ELF-1 (cell line): ENCODE measurements around the gene USP53.

Source experiments
- DNase-seq: peaks from one replicate; pipeline ENCODE4 v3.0.0-alpha.2; 2016; ENCODE audit warnings: low read depth, low spot score

Gene USP53

GRCh38 chr4:119271361-119272085 lies 59.0 kb downstream of the USP53 start:
- DNase-seq = no peak

DNA sequence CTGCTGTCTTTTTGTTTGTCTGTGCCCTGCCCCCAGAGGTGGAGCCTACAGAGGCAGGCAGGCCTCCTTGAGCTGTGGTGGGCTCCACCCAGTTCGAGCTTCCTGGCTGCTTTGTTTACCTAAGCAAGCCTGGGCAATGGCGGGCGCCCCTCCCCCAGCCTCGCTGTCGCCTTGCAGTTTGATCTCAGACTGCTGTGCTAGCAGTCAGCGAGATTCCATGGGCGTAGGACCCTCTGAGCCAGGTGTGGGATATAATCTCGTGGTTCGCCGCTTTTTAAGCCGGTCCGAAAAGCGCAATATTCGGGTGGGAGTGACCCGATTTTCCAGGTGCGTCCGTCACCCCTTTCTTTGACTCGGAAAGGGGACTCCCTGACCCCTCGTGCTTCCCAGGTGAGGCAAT lies 67.0 kb downstream of the USP53 start:
- peak; percentile 28 for DNase-seq

GRCh38 chr4:119279945-119280344 lies 67.4 kb downstream of the USP53 start:
- peak; percentile 34 for DNase-seq

DNA sequence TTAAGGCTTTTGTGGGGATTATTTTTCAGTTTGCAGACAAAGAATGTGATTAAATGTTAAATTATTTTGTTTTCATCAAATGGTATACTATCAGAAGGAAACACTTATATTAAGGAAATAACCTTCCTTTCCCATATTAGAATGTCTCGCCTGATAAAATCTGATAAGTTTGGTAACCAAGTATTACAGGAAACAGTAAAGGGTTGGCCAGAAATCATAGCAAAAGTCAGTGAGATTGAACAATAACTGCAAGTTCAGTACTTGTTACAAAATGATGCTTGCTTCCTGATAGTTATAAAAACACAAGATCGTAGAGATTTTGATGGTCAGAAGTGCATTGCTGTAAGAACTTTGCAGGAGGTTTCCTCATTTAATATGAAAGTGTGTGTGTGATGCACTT lies 68.9 kb downstream of the USP53 start:
- DNase-seq = no peak

DNA sequence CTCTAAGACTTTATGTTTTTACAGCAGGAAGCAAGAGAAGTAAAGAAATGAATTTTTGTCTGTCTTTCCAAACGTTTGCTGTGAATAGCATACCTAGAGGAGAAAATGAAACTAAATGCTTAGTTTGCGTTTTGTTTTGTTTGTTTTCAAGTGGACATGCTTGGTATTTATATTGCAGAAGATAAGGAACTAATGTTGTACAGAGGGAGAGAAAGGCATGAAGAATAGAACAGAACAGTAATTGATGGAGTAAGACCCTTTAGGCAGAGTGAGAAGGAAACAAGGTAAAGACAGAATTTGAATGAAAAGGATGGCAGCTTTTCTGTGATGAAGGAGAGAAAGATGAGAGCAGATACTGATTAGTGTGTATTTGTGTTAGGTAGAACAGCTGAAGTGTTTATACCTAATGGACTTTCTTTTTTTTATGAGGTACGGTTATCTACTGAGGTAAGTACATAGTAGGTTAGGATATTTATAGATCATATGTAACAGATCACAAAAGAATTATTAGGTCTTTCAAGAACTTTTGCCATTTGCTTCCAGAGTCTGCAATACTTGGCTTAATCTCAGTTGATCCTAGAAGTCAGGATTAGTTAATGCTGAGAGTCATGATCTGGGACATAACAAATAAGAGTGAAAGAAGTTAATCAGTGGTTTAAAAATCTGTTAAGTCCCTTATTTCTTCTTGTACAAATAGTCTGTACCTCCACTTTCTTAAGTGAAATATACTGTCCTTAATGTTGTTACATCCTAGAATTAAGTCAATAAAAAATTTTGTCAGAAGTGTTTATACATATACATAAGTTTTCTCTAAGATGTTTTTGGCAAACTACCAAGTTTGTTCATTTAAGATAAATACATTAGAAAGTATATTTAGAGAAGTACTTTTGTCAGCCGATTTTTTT lies 72.6 kb downstream of the USP53 start:
- no peak for DNase-seq

DNA sequence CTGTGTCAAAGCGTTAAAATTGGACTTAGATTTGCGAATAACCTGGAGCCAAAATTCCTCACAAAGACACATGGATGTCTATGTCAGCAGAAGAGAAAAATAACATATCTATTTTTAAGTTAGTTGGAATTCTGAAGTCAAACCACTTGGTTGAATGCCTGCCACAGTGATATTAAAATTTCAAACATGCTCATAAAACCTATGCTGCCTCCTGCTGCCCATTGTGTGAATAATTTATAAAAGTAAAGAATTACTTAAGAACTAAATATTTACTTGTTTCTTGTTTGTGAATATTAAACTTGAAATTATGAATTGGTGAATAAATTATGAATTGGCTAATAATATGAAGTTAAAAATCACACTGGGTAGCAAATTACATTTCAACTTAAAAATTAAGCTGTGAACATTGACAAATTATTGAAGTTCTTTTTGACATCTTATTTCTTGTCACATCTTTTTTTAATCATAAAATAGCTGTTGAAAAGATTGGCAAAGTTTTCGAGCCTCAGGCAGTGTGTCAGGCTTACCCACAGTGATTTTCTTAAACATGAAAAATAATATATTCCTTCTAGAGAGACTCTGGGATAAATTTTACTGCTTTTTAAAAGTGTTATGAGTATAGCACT lies 74.0 kb downstream of the USP53 start:
- no peak for DNase-seq

DNA sequence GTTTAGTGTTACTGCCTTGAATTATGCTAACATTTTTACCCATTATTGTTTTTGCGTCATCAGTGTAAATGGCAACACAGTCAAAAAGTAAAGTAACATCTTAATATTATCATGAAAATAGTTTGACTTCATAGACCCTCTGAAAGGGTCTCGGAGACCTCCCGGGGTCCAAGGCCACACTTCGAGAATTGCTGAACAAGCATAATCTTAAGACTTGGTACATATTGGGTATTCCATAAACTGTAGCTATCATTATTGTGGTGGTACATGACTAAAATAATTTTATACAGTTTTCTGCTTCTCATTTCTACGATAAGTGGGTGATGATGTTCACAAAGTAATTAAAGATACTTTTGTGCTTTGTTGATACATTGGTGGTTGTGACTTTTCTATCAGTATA lies 76.8 kb downstream of the USP53 start:
- no peak for DNase-seq

DNA sequence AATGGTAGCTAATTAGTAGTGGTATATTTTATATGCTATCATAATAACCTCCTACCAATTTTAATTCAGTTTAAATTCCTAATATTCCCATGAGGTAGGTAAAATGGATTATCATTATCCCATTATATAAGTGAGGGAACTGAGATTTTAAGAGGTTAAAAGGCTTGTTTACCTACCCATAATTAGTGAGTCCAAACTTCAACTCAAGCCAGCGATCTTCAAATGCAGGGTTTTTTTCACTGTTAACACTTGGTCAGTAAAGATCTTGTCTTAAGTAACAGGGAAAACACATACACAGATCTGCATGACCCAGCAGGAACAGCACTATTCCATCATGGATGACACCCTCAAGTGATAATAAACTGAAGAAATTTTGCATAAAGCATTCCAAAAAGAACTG lies 78.1 kb downstream of the USP53 start:
- no peak for DNase-seq

DNA sequence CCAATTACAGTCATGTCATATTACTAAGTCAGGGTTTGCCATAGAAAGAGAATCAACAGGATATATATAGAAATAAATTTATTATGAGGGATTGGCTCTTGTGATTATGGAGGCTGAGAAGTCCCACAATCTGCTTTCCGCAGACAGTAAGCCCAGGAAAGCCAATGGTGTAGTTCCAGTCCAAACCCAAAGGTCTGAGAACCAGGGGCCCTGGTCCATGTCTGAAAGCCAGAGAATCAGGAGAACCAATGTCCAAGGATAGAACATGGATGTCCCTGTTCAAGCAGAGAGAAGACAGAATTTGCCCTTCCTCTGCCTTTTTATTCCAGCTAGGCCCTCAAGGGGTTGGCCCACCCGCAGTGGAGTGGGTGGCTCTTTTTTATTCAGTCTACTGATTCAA lies 83.8 kb downstream of the USP53 start:
- peak; percentile 9 for DNase-seq

DNA sequence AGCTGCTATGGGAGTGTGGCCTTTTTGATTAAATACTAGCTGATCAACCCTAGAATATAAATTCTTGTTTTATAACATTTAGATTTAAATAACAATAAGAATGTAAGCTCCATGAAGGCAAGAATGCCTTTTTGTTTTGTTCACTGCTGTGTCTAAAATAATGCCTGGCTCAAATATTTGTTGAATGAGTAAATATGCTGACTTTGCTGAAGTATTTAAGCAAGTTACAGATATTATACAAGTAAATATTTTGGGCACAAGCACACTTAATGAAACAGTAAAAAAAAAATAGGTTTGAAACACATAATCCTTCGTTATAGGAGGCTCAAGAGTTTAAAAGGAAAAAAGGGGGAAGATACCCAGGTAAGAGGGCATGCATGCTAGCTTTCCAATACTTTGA lies 85.3 kb downstream of the USP53 start:
- DNase-seq = no peak

GRCh38 chr4:119299260-119299671 lies 86.8 kb downstream of the USP53 start:
- peak; percentile 11 for DNase-seq

DNA sequence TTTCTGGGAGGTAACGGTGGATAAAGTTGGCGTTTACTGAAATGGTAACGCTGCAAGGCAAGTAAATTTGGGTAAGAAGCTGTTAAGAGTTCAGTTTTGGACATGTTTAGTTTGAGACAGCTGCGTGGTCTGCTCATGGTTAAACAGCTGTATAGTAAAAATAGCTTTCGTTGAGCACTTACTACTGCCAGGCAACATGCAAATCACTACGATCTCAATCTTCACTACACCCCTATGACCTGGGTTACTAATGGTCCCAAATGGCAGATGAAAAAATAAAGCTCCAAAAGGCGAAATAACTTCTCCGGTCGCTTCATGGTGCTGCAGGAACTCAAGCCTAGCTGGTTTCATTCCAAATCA lies 87.2 kb downstream of the USP53 start:
- DNase-seq = no peak

DNA sequence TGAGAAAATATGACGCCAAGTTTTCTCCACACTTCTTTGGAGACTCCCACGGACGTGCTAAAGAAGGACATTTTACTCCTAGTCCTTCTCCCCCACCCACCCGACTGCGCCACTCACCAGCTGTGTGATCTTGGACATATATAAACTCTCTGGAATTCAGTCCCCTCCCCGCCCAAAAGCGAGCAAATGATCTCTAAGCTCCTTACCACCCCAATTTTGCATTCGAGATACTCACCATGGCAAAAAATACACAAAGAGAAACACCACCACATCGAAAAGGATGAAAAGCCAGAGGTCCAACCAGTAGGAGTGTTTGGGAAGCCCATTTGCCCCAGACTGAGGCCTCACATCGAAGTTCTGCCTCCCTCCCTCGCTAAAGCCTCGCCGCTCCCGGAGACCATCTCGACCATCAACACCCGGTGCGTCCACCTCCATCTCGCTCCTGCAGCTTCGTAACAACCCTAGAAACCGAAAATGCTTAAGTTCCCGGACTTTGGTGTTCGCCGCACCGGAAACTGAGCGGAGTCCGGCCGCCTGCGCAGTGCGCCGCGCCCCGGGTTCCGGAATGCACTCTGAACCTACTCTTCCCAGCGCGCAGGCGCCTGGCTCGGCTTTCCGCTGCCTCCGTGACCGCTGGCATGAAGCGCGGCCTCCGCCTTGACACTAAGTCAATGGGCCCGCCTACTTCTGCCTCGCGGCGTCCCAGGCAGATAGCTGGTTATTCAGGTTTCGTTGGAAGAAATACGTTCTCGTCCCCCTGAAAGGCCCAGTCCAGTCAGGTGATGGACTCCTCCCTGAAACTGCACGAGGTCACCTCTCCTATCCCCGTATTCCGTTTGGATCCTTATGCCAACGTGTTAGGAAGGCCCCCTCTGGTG lies 87.8 kb downstream of the USP53 start:
- peak; percentile 98 for DNase-seq

DNA sequence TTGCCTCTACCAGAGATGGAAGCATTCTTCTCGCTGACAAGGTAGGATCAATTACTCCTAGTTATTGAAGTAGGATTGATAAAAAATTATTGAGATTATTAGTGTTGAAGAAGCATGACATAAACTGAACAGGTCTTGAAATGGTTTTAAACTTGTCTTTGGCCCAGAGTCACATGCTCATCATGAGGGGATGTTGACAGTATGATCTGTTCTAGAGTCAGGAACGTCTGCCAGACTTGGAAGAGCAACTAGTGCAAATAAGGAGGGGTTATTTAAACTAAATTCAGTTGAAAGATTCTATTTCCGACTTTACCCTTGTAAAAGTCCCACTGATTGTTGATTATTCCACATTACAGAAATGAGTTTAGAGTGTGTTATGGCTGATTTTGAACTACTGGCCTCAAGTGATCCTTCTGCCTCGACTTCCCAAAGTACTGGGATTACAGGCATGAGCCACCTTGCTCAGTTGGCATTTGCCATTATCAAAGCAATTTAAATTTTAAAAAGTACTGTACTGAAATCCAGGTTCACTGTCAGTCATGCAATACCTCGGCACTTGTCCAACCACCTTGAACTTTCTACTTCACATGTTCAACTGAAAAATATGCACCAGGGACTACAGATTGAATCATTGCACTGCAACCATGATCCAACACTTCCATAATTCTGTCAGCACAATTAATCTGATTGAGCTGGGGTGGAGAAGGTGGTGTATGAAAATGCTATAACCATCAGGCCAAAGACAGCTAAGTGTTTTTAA lies 89.7 kb downstream of the USP53 start:
- DNase-seq = no peak

DNA sequence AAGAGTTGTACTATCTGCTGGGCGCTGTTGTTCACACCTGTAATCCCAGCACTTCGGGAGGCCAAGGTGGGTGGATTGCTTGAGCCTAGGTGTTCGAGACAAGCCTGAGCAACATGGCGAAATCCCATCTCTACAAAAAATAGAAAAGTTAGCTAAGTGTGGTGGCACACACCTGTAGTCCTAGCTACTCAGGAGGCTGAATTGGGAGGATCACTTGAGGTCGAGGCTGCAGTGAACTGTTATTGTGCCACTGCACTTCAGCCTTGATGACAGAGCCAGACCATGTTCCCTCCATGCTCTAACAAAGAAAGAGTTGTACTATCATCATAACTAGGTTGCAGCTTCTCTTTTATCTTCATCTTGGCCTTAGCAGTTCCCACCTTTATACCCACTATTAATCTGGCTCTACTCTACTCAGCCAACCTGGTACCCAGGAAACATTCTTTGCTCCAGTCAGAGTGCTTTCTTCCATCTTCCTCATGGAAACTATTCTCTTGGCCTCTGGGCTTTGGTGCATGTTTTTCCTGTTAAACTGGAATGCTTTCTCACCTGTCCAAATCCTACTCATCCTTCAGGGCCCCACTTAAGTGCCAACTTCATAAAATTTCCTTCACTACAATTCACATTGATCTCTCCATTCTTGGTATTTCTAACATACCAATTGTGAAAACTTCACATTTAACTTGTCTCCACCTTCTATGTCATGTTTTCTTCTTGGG lies 91.2 kb downstream of the USP53 start:
- peak; percentile 47 for DNase-seq

DNA sequence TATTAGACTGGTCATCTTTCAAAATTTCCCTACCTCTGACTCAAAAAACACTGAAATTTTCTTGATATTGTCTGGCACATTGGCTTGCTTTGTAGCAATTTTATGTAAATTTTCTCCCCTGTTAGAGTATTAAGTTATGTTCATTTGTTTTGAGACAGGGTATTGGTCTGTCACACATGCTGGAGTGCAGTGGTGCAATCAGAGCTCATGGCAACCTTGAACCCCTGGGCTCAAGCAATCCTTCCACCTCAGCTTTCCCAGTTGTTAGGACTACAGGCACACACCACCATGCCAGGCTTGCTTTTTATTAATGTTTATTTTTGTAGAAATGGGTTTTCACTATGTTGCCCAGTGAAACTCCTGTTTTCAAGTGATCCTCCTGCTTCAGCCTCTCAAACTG lies 91.9 kb downstream of the USP53 start:
- DNase-seq = no peak

DNA sequence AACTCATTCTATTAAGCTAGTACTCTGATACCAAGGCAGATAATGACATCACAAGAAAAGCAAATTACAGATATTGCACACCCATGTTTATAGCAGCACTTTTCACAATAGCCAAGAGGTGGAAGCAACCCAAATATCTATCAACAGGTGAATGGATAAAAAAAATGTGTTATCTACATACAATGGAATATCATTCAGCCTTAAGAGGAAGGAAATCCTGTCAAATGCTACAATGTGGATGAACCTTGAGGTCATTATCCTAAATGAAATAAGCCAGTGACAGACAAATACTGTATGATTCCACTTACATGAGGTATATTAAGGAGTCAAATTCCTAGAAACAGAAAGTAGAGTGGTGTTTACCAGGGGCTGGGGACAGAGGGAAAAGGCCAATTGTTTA lies 95.1 kb downstream of the USP53 start:
- no peak for DNase-seq

DNA sequence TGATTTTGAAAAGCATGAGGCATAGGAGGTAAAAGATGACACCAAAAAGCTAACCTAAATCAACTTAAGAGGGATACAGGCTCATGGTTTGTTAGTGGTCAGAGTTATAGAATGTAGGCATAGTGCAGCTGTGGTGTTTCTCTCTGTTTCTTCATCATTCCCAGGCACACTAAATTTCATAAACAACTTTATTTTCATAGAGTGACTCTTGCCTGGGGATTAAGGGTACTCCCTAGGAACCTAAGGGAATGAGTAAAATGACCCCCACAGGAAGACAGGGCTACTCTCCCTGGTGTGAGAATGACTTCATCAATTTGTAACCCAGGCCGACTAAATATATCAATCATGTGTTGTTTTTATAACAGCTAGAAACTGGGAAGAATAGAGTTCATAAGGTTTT lies 98.3 kb downstream of the USP53 start:
- no peak for DNase-seq

- no peak for DNase-seq
These were observed 100.7 kb downstream of the USP53 start for GRCh38 chr4:119313237-119313636.

DNA sequence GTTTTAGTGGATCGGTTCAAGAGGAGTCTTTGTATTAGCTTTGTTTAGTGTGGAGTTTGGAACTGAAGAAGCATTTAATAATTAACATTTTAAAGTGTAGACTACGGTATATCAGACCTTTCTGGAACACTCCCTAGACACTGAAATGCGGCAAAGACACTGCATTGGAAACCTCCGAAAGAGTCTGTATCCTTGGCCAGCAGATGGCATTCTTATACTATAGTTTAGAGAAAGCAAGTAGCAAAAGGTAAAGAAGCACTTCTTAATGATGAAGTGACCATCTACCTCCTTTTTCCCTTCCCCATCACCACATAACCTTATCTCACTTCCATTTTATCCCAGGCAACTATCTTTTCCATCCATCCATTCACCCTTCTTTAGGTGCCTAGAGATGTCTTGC lies 101.8 kb downstream of the USP53 start:
- peak; percentile 19 for DNase-seq
